HG03159 (cell line): ENCODE measurements around the gene UVRAG.

ENCODE experiments used
- ATAC-seq: cut with Tn5 transposase; IDR thresholded peaks from one replicate; pipeline ENCODE4 v1.9.1; 2021; ENCODE audit warnings: mild to moderate bottlenecking, moderate library complexity; ENCODE audit not compliant: unreplicated experiment

UVRAG gene

DNA sequence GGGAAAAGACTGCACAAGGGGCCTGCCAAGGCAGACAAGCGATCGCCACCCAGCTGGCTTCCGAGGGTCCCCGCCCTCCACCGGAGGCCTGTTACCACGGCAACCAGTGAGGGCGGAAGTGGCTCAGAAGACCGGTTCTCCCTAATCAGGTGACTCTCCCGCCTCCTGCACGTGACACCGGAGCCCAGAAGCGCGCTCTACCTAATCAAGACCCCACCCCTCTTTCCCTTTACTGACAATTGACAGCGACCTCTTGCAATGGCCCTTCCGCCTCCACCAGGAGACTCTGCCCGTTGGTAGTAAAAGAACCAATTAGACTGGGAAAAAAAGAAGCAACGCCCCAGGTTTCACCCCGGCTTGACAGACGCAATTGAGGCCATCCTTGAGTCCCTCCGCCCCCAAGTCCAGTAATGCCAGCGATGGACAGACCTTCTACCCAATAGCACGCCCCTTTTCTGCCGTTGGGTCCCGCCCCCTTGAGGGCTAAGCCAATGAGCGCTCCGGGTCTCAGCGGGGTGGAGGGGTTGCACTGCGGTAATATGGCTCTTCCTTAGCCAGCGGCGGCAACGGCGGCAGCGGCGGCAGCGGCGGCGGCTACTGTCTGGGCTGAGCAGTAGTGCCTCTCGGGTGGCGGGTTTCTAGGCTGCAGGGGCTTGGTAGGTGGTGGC, at the start of gene UVRAG:
Gene UVRAG (plus strand): TSS at position 534 of the 668 bp plus-strand sequence. CDS start 198 bp downstream, outside the sequence.
- ATAC-seq = peak; percentile 79

DNA sequence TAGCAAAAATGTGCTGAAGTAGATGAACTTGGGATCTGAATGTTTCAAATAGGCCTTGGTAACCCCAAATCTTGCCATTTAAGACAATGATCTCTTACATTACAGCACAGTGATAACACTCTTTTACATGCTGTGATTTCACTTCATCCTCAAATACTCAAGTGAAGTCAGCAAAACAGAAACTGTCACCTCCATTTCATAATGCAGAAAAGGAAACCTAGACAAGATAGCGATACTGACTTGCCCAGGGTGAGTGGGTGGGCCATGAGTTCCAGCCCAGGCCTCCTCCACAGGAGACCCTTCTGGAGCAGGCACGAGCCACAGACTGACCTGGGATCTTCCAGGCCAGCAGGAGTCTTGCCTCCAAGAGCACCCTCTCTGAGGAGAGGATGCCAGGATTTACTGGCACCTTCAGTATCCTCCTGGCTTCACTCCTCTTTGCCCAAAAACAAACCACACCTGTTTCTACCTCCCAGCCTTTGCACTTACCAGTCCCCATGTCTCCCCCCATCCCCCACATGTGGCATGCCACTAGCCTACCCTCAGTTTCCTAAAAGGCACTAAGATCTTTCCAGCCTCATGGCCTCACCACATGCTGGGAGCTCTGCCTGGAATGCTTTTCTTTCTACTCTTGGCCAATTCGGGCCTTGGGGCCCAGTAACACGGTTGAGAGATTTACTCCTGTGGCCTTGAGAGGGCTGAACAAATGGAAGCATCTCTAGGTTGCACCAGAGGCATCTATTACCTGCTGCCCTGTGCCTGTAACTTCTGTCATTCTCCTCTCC, 48.4 kb upstream of the UVRAG start:
- ATAC-seq = no peak

DNA sequence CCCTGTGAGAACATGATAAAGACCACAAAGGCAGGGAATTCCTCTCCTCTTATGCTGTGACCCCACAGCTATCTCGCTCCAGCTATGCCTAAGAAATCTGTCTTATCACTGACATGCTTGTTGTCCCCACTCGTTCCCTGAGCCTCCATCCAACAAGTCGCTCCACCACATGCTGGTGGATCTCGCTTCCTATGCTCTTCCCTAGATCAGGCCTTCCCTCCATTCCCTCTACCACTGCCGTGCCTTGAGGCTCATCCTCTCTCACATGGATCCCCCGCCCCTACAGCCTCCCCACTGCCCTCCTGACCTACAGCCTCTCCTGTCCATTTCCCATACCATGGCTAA, 47.8 kb upstream of the UVRAG start:
- ATAC-seq = no peak

DNA sequence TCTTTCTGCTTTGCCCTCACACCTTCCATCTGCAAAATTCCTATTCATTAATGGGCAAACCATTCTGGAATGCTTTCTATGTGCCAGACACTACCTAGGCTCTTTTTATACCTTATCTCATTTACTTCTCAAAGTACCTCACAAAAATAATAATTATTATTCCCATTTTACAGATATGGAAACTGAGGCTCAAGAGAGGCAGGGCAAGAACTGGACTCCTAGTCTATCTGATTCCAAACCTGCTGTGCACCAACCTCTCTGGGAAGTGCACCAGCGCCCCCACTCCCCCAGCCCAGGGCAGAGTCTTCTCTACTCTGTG, 47.3 kb upstream of the UVRAG start:
- ATAC-seq = no peak

DNA sequence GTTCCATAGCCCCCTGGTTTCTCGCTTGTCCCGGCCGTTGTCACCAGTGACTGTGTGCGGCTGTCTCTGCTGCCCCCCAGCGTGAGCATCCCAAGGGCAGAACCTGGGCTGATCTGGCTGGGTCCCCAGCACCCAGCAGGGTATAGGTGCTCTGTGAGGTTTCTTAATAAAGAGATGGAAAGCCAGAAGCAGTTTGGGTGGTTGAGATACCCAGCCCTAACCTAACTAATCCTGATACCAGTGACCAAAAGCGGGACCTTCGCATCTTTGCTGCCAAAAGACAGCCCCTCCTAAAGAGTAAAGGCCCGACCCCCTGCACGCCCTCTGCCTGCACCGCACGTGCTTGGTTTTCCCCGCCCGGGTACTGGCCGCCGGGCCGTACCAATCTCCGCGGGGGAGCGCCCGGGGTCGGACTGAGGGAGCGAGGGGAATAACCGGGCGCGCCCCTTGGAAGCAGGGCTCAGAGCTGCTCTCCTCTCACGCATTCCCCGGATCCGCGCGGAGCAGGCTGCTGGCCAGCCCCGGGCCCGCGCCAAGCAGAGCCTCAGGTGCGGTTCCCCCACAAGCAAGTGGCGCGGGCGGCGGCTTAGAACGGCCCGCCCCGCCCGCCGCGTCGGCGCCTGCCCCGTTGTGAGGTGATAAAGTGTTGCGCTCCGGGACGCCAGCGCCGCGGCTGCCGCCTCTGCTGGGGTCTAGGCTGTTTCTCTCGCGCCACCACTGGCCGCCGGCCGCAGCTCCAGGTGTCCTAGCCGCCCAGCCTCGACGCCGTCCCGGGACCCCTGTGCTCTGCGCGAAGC, 46.7 kb upstream of the UVRAG start, which contains the start of gene DGAT2:
Gene DGAT2 (plus strand): TSS at position 667 of the 797 bp plus-strand sequence. CDS start 214 bp downstream, outside the sequence.
- peak; percentile 79 for ATAC-seq

DNA sequence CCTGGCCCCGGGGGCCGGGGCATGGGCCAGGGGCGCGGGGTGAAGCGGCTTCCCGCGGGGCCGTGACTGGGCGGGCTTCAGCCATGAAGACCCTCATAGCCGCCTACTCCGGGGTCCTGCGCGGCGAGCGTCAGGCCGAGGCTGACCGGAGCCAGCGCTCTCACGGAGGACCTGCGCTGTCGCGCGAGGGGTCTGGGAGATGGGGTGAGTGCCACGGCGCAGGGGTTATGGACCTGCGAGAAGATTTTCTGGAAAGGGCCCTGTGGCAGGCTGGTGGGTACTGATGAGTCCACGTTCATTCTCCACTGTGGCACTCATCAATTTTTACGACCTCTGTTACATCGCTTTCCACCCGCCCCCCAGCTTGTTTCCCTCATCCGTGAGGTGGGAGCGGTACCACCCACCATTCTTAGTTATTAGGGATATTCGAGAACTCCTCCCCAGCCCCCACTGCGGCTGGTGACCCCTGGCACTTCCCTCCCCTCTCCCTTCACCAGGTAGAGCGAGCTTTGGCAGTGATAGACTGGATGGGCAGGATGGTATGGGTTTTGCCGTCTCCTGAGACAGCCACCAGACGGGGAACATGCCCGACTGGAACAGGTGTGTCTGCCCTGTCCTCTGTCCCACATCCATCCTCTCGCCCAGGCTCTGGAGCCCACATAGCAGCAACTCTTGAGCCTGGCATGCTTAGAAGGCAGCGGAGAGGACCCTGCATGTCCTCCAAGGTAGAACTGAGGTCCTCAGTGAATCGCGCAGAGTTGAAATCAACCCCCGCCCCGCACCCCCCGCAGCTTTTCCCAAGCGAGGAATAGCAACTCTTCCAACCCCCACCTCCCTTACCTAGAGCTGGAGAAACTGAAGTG, 45.9 kb upstream of the UVRAG start:
- no peak for ATAC-seq

DNA sequence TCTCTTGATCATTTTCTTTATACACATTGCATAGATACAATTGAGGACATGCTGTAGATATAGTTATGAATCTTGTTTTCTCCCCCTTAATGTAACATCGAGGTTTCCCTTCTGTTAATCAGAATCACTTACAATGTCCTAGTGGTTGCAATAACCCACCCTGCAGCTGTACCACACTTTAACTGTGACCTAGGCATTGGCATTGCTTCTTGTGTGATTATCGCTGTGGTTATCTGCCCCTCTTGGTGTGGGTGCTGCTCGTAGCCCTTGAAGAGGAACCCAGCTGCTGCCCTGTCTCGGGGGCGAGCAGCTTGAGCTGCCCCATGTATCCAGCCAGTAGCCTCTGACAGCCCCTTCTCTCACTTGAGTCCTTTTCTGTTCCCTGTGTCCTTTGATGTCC, 44.9 kb upstream of the UVRAG start:
- ATAC-seq = no peak

DNA sequence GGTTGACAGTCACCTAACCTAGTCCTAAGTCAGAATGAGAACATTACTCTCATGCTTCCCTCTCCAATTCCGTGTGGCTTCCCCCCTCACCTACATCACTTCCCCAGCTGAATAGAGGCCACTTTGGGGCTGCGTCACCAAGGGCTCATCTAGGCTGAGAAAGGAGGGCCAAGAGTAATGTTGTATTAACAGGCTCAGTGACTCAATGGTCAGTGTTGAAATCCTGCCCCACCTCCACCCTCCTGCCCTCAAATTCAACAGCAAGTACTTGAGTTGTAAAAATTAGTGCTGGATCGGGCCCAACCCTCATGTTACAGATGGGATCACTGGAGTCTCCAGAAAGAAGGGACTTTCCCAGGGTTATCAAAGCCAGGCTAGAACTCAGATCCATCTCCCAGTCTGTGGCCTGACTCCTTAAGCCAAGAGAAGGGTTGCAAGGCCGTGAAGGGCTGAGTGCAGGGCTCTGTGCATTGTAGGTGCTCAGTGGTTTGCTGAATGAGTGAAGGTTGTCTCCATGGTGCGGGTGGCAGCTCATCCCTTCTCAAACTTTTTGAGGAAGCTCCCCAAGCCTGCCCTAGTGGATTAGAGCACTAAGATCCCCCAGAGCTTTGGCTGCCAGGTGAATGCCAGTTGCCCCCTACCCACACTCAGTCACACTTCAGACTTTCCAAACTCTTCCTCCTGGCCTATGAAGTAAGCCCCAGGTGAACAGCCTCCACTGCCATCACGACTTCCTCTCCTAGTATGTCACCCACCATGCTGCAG, 43.2 kb upstream of the UVRAG start:
- no peak for ATAC-seq

DNA sequence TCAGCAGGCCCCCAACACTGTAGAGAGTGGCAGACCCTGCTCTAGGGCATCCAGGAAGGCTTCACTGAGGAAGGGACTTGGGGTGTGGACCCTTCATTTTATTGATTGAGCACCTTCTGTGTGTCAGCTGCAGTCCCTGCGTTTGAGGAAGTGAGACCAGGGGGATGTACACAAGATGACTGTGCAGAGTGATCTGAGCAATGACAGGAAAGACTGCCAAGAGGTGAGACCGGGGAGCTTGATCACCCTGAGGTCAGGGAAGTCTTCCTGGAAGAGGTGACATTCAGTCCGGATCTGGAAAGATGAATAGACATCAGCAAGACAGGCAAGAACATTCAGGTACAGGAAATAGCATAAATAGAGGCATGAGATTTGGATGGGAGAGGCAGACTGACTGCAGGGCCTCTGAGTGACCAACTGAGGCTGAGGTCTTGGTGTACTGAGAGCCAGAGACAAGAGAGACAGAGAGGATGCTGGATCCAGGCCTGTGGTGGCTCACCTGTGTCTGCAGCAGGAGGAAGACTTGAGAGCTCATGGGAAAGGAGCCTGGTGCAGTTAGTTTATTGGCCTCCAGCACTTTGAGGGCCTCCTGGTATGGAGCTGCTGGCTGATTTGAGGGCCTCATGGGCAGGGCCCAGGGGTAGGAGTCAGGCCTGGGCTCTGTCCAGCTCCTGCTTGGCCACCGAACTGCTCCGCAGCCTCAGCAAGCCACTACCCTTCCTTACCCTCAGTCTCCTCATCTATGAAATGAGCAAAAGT, 41.2 kb upstream of the UVRAG start:
- ATAC-seq = peak; percentile 82

DNA sequence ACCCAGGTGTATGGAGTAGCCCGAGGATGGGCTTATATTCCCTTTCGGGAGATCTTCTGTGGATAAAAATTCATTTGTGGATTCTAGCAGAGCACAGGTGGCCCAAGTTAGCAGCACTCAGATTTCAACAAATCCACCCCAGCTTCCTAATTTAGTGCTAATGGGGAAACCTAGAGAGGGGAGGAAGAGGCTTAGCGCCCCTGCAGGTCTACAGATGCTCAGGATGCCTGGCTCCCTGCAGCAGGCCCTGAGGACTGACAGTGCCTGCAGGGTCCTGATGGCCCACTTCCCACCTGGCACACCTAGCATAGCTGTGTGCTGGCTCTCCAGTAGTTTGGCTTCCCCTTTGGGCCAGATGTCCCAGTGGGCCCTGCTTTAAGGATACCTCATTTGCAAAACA, 40.0 kb upstream of the UVRAG start:
- ATAC-seq = no peak

DNA sequence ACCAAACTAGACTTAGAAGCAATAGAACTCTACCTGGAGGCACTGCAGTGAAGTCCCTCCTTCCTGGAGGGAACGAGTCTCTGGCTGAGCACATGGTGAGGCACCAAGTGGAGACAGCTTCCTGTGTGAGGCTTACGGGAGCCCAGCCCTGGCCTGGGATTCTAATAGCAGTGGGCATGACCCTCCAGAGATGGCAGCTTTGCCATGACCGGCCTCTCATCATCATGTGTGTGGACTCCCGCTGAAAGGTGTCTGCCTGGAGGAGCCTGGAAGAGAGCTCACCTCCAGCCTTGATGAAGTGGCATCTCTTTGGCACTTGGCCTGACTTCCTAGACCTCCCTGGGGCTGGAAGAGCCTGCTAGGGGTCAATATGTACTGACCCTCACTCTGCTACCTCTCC, 38.5 kb upstream of the UVRAG start:
- ATAC-seq = no peak

DNA sequence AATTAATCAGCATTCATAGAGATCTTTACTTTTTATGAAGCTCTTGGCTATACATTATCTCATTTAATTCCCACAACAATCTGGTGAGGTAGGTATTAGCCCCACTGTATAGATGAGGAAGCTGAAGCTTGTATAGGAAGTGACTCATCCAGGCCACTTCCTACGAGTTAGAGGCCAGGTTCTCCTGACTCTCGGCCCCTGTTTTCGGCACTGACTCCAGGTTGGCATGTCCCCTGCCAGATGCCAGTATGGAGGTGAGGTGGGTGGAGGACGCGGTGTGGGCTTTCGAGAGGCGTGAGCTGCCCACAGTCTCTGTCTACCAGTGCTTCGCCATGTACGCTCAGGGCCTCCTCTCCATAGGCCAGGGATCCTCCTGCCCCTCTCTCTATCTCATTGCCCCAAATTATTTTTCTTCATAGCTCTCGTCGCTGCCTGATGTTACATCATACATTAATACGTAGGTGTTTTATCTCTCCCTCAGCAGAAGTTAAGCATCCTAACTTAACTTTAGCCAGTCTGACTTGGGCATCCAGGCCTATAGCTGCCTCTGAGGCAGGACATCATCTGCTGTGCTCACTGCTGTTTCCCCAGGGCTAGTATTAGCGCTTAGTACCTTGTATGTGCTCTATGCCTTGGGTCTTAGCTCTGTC, 37.4 kb upstream of the UVRAG start:
- ATAC-seq = no peak

DNA sequence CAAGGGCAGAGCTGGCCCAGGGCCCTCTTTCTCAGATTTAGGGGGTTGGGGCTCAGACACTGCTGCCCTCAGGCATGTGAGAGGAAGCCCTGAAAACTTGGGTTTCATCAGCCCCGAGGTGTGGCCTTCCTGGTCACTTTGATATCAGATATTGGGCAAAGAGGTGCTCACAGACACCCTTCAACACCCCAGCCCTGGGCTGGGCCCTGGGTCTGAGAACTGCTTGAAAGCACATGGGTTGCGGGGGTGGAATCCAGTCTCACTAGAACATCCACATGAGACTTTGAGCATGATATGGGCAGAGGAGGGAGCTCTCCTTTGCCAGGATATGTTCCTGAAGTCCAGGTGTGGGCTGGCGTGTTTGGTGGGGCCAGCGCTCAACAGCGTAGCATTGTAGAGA, 36.0 kb upstream of the UVRAG start:
- no peak for ATAC-seq

DNA sequence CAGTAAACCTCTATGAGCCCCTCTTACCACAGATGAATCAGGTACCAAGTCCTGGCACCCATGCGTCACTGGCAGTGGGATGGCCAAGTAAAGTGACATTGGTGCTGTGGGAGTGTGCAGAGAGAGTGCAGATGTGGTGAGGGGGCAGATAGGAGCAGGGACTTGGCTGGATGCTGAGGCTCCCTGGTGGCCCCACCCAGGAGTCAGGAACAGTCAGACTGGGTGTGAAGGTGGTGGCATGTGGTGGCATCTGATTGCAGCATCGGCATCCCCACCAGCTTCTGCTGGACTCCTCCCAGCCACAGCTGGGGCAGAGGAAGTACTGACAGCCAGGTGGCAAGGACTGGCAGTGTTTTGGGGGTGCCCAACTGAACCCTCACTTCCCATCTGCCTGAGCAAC, 35.0 kb upstream of the UVRAG start:
- ATAC-seq = no peak

DNA sequence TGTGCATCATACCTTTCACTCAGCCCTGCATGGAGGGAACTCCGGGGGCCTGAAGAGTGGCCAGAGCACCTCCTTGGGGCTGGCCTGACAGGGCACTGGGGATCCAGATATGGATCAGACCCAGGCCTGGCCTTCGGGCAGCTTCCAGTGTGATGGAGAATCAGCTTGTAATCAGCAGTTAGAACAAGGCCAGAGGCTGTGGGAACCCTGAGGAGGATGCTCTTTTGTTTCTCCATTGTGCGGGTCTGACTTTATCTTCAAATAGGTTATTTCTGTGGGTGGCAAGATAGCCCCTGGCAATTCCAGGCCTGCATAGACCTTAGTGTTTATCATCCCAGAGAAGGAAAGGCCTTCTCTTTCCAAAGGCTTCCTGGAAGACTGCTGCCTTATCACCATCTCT, 34.1 kb upstream of the UVRAG start:
- no peak for ATAC-seq

DNA sequence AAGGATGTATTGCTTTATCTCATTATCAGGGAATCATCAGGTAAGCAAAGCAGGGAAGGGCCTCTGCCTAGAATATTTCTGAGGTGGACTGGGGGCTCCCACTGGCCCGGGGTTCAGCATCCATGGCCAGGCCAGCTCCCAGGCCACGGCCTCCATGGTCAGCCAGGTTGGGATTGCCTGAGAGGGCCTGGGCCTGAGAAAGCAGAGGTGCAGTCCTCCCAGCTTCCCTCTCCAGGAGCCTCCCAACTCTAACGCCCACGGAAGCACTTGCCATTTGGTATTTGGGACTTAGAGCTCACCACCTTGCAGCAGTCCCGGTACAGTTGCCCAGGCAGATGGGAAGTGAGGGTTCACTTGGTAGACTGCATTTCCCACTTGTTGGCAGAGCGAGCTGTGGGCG, 33.7 kb upstream of the UVRAG start:
- ATAC-seq = no peak

DNA sequence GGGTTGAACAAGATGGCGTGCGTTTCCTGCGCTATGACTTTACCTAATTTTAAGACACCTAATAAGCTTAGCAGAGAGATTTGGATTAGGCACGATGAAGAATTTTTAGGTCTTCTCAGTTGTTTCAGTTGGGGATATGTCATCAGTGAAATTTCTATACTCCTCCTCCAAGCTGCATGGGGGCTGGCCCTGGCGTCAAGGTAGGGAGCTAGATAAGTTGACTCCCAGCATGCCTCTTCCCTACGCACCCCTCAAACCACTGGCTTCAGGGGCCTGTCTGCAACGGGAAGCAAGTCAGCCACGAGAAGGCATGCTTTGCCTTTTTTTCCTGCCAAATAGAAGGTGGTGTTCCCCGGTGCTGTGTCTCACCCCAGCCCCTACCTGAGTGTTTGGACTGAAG, 33.2 kb upstream of the UVRAG start:
- no peak for ATAC-seq

DNA sequence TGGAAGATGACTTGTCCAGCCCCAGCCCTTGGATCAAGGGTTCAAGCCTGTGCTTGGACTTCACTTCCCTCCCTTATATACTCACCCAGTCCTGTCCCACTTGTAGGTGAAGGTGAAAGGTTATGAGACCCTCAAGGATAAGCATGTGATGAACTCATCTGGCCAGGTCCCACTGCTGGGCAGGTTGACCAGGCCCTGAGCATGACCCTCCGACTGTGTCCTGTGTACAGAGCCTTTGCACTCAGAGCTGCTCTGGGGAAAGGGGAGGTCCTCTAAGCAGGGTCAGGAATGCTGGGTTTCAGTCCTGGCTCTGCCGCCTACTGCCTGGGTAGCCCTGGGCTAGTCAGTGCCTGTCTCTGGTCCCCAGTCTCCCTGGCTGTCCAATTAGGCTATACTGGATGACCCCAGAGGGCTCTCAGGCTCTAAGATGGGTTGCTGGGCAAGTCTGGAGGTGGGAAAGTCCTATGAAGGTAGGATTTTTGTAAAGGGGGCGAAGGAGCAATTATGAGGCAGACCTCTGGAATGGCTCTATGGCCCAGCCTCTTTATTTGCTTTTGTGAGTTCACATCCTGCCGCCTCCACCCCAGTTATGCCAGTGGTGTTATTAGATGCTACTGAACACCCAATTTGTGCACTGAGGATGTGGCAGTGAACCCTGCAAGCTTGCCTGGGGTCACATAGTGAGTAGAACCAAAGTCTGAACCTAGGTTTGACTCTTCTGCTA, 32.3 kb upstream of the UVRAG start:
- no peak for ATAC-seq
